Ramos (cell line): Measurements from ENCODE around the gene NEUROD1.

Source experiments
- in situ Hi-C: fragments of 300-500 bp; cut with MboI; formaldehyde crosslinking; loops from one replicate; pipeline ENCODE4 v1.14.3; 2022; ENCODE audit warnings: low sequenced_read_pairs; ENCODE audit not compliant: unreplicated experiment

NEUROD1 gene

GRCh38 chr2:181680937-181681811 is 857 bp upstream of the NEUROD1 start:
- in situ Hi-C loops = no loop called here

- in situ Hi-C loops = no loop called here
These were observed 755 bp downstream of the NEUROD1 start for GRCh38 chr2:181679544-181679979.

DNA sequence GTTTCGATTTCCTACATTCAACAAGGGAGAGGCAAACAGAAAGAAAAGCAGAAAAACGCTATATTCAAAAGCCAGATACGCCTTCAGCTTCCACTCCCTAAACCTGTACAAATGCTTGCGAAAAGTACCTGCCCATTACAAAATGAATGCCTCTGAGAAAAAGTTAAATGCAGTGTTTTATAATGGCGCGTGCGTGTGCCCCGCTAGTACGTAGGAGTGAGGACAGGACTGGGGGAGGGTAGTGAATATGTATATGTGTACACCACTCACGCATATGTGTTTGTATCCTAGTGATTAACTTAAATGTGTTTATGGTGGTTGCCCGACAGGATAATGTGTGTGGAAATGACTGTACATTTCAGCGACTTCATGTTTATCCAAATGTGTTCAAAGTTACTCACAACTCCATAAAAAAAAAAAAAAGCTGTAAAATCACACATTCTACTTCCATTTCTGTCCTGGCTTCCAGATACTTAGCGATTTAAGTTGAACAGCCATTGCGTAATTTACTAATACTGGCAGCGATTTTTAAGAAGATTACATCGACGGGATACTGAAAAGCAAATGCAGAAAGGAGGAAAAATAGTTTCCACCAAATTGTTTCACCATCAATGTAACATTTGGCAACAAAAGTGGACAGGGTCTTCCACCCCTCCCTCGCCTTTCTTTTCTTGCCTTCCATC is 1.3 kb downstream of the NEUROD1 start:
- in situ Hi-C loops = no loop called here

GRCh38 chr2:181677912-181678586 is 2.3 kb downstream of the NEUROD1 start:
- in situ Hi-C loops = no loop called here

GRCh38 chr2:181675254-181675653 is 5.1 kb downstream of the NEUROD1 start:
- in situ Hi-C loops = no loop called here

DNA sequence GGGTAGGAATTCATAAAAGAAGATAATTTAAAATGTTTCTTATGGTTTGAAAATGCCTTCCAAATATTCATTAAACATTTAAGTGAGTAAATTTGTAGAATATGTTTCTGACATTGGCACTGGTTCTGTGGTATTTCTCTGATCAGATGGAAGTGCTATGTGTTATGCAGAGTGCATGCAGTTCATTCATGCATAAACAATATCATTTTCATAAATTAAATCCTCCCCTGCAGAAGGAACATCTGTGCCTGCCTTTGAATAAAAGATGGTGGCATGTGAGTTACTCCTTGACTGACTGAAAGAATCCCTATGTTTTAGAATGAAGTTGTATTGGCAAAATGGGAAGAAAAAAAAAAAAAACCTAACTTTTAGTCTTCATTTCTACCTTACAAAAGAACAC is 5.9 kb downstream of the NEUROD1 start:
- in situ Hi-C loops = no loop called here

DNA sequence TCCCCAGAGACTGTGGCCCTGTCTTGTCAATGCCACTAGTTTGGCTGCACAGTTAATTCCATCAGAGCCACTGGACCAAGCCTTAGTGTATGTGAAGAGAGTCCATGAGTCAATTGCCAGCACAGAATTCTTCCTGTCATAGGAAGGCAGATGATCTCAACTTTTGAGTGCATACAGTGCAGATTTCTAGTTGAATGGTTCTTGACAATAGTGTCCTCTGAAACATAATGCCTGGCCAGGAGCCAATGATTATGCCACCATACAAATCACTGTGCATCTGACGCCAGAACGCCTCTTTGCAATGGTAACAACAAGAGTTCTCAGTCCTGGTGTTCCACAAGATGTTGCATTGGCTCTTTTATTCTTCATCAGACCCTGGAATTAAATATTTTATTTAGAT is 7.1 kb downstream of the NEUROD1 start:
- in situ Hi-C loops = no loop called here

GRCh38 chr2:181672255-181673008 is 7.9 kb downstream of the NEUROD1 start:
- in situ Hi-C loops = no loop called here

DNA sequence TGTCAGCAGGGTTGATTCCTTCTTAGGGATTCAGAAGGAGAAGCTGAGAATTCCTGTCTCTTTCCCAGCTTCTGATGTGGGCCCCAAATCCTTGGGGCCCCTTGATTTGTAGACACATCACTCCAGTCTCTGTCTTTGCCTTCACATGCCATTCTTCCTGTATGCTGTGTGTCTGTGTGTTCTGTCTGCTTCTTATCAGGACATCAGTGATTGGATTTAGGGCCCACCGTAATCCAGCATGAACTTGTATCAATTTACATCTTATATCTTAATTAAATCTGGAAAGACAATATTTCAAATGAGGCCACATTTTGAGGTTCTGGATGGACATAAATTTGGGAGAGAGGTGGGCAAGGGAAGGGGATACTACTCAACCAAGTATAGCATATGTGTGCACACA is 9.7 kb downstream of the NEUROD1 start:
- in situ Hi-C loops = no loop called here

GRCh38 chr2:181667234-181667633 is 13.1 kb downstream of the NEUROD1 start:
- in situ Hi-C loops = no loop called here

GRCh38 chr2:181662287-181662686 is 18.0 kb downstream of the NEUROD1 start:
- in situ Hi-C loops = no loop called here

- in situ Hi-C loops = no loop called here
These were observed 20.1 kb downstream of the NEUROD1 start for GRCh38 chr2:181660181-181660580.

GRCh38 chr2:181658444-181658843 is 21.9 kb downstream of the NEUROD1 start:
- in situ Hi-C loops = no loop called here

- in situ Hi-C loops = no loop called here
These were observed 22.9 kb downstream of the NEUROD1 start for GRCh38 chr2:181657379-181657778.

DNA sequence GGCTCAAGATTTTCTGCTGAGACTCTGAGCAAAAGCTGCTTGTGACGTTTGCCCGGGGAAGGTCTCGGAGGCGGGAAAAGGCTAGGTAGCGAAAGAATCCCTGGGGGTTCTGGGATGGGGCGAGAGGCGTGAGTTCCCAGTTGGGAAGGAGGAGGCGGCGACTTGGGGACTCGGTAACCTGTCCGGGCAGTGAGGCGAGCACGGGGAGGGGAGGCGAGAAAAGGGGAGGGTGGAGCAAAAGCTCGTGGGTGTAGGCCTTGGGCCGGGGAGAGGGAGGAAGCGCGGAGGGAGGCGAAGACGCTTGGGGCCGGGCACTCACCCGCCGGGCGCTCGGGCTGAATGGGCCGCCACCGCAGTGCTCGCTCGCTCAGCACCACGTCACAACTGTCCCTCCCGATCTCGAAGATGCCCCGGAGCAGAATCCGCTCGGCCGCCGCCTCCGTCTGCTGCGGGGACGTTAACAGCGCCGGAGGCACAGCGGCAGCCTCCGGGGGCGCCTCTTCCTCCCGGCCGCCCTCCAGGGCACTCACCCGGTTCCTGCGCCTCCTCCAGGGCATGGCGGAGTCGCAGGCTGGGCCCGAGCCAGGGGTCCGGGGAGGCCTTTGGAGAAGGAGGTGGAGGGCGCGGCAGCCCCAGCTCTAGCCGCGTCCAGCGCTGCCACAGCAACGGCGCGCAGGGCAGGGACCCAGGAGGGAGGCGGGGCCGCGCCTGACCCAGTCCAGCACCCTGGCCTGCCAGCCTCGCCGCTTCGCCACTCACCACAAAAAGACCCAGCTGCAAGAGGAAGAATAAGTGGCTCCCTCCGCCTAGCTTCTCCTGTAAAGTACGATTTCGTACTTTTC is 23.6 kb downstream of the NEUROD1 start, which contains the start of gene CERKL:
Gene CERKL, minus strand, starts transcription at position 656 of the 842 bp plus-strand sequence. Its CDS starts 99 bp downstream, at position 557.
- in situ Hi-C loops = no loop called here

DNA sequence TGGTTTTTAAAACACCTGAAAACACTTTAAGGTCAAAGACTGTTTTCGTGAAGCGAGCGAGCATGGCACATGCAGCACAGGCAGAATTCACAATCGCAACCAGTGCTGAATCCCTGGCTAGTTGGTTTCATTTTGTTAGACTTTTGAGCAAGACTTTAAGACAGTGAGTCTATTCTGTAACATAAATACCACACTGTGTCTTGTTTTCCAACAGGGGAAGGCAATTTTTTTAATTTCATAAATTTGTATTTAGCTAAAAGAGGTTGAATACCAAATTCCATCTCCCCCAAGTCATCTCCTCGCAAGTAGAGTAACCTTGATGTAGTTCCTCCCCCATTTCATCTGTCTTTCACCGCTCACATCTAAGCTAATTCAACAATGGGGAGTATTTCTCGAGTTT is 24.8 kb downstream of the NEUROD1 start:
- in situ Hi-C loops = no loop called here

- in situ Hi-C loops = no loop called here
These were observed 30.8 kb downstream of the NEUROD1 start for GRCh38 chr2:181649436-181649979.

DNA sequence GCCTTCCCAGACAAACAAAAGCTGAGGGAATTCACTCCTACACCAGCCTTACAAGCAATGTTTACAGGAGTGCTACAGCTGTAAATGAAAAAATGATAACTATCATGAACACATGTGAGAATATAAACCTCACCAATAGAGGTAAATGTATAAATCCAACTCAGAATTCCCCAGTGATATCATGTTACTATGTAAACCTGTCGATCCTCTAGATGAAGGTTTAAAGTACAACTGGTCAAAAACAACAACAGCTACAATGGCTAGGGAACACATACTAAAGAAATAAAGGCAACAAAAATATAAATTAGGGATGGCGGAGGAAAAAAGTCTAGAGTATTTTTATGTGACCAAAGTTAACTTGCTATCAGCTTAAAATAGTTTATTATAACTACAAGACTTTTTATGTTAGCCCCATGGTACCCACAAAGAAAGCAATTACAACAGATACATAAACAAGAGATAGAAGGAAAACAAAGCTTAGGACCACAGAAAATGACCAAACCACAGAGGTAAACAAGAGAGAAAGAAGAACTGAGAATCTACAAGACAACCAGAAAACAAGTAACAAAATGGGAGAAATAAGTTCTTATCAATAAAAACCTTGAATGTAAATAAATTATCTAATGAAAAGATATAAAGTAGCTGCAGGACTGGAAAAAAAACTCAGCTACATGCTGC is 31.7 kb downstream of the NEUROD1 start:
- in situ Hi-C loops = no loop called here
